Adipocyte (in vitro differentiated cells): ENCODE measurements around the gene ZC3HAV1L.
"Not testable (repeated sequence)": the region's sequence is repeated elsewhere in the genome, so short reads cannot be mapped to it uniquely, and the experiment has no call there.

Source experiments
- DNase-seq: peaks from one replicate; pipeline ENCODE4 v3.0.0-alpha.2; 2015; ENCODE audit warnings: low read depth
- H3K27me3 ChIP-seq: replicated peaks from 2 replicates; pipeline ENCODE4 v1.7.0; 2013; ENCODE audit warnings: mild to moderate bottlenecking, low read length, moderate library complexity; ENCODE audit not compliant: control insufficient read depth, insufficient read depth
- H3K36me3 ChIP-seq: 2 replicates; pipeline ENCODE4 v1.7.0; 2013; ENCODE audit warnings: low read length, mild to moderate bottlenecking, moderate library complexity; ENCODE audit not compliant: control insufficient read depth, insufficient read depth, severe bottlenecking
- H3K4me1 ChIP-seq: 2 replicates; pipeline ENCODE4 v1.7.0; 2013; ENCODE audit warnings: mild to moderate bottlenecking, low read length, moderate library complexity; ENCODE audit not compliant: control insufficient read depth, insufficient read depth
- H3K4me3 ChIP-seq: 2 replicates; pipeline ENCODE4 v1.7.0; 2013; ENCODE audit warnings: mild to moderate bottlenecking, low read length, moderate library complexity
- H3K9ac ChIP-seq: 2 replicates; pipeline ENCODE4 v1.7.0; 2013; ENCODE audit warnings: mild to moderate bottlenecking, low read length, moderate library complexity
- H3K9me3 ChIP-seq: 2 replicates; pipeline ENCODE4 v1.7.0; 2013; ENCODE audit warnings: mild to moderate bottlenecking, low read length, moderate library complexity; ENCODE audit not compliant: control insufficient read depth

The ZC3HAV1L gene

GRCh38 chr7:139072796-139073195 lies 37.0 kb upstream of the ZC3HAV1L start:
- DNase-seq: no peak
- H3K27me3 ChIP-seq: no peaks in the 10 kb centered on the region
- H3K9ac ChIP-seq: no peak overlapping the region
- H3K36me3 ChIP-seq: peaks cover 56% of the 10 kb centered on the region
- no peak overlapping the region for H3K4me3 ChIP-seq
- H3K4me1 ChIP-seq: peaks cover 3% of the 10 kb centered on the region
- H3K9me3 ChIP-seq: no peaks in the 10 kb centered on the region

GRCh38 chr7:139071680-139072079 lies 35.8 kb upstream of the ZC3HAV1L start:
- no peak overlapping the region for H3K9ac ChIP-seq
- no peak for DNase-seq
- peaks cover 54% of the 10 kb centered on the region for H3K36me3 ChIP-seq
- no peaks in the 10 kb centered on the region for H3K27me3 ChIP-seq
- no peak overlapping the region for H3K4me3 ChIP-seq
- H3K4me1 ChIP-seq: peaks cover 3% of the 10 kb centered on the region
- no peaks in the 10 kb centered on the region for H3K9me3 ChIP-seq

GRCh38 chr7:139068544-139069399 lies 32.9 kb upstream of the ZC3HAV1L start:
- Histone ChIP-seq H3K36me3 (peaks cover 66% of the 10 kb centered on the region), H3K9me3 (no peaks in the 10 kb centered on the region), H3K27me3 (no peaks in the 10 kb centered on the region), H3K4me3 (no peak overlapping the region), H3K4me1 (no peaks in the 10 kb centered on the region), H3K9ac (no peak overlapping the region)
- DNase-seq: no peak

- H3K9ac ChIP-seq: no peak overlapping the region
- no peak overlapping the region for H3K4me3 ChIP-seq
- no peaks in the 10 kb centered on the region for H3K4me1 ChIP-seq
- DNase-seq: no peak
- H3K36me3 ChIP-seq: peaks cover 60% of the 10 kb centered on the region
- H3K9me3 ChIP-seq: no peaks in the 10 kb centered on the region
- H3K27me3 ChIP-seq: no peaks in the 10 kb centered on the region
Observed at GRCh38 chr7:139066315-139066714, 30.5 kb upstream of the ZC3HAV1L start.

- no peaks in the 10 kb centered on the region for H3K9me3 ChIP-seq
- H3K4me1 ChIP-seq: no peaks in the 10 kb centered on the region
- no peaks in the 10 kb centered on the region for H3K27me3 ChIP-seq
- no peak overlapping the region for H3K4me3 ChIP-seq
- DNase-seq: no peak
- H3K36me3 ChIP-seq: peaks cover 60% of the 10 kb centered on the region
- H3K9ac ChIP-seq: no peak overlapping the region
Observed at GRCh38 chr7:139065323-139065722, 29.5 kb upstream of the ZC3HAV1L start.

- peaks cover 10% of the 10 kb centered on the region for H3K4me1 ChIP-seq
- H3K36me3 ChIP-seq: peaks cover 38% of the 10 kb centered on the region
Observed at GRCh38 chr7:139061416-139061815, 25.6 kb upstream of the ZC3HAV1L start.

GRCh38 chr7:139060695-139061237 lies 24.9 kb upstream of the ZC3HAV1L start:
- H3K4me1 ChIP-seq: peaks cover 13% of the 10 kb centered on the region
- H3K9me3 ChIP-seq: no peaks in the 10 kb centered on the region
- H3K27me3 ChIP-seq: no peaks in the 10 kb centered on the region
- H3K4me3 ChIP-seq: no peak overlapping the region
- peaks cover 31% of the 10 kb centered on the region for H3K36me3 ChIP-seq
- DNase-seq: peak; percentile 13
- no peak overlapping the region for H3K9ac ChIP-seq

More at GRCh38 chr7:139061416-139061815, 25.6 kb upstream of the ZC3HAV1L start:
- Histone ChIP-seq H3K4me3 (no peak overlapping the region), H3K9me3 (no peaks in the 10 kb centered on the region), H3K9ac (no peak overlapping the region), H3K27me3 (no peaks in the 10 kb centered on the region)
- peak; percentile 47 for DNase-seq

- H3K36me3 ChIP-seq: peaks cover 27% of the 10 kb centered on the region
- no peak overlapping the region for H3K4me3 ChIP-seq
- H3K9ac ChIP-seq: no peak overlapping the region
- no peaks in the 10 kb centered on the region for H3K9me3 ChIP-seq
- H3K27me3 ChIP-seq: no peaks in the 10 kb centered on the region
- DNase-seq: no peak
- peaks cover 20% of the 10 kb centered on the region for H3K4me1 ChIP-seq
Observed at GRCh38 chr7:139059905-139060304, 24.1 kb upstream of the ZC3HAV1L start.

- no peak overlapping the region for H3K9ac ChIP-seq
- no peak overlapping the region for H3K4me3 ChIP-seq
- H3K27me3 ChIP-seq: no peaks in the 10 kb centered on the region
- H3K4me1 ChIP-seq: peaks cover 28% of the 10 kb centered on the region
- H3K36me3 ChIP-seq: peaks cover 17% of the 10 kb centered on the region
- no peaks in the 10 kb centered on the region for H3K9me3 ChIP-seq
- DNase-seq: no peak
Observed at GRCh38 chr7:139058943-139059342, 23.1 kb upstream of the ZC3HAV1L start.

- H3K36me3 ChIP-seq: peaks cover 17% of the 10 kb centered on the region
Observed at GRCh38 chr7:139055674-139056073, 19.8 kb upstream of the ZC3HAV1L start.

GRCh38 chr7:139054656-139055055 lies 18.8 kb upstream of the ZC3HAV1L start:
- H3K36me3 ChIP-seq: peaks cover 23% of the 10 kb centered on the region
- not testable (repeated sequence) for H3K9ac ChIP-seq, DNase-seq, H3K4me3 ChIP-seq, H3K9me3 ChIP-seq, H3K27me3 ChIP-seq
- peaks cover 31% of the 10 kb centered on the region for H3K4me1 ChIP-seq

More at GRCh38 chr7:139055674-139056073, 19.8 kb upstream of the ZC3HAV1L start:
- no peaks in the 10 kb centered on the region for H3K9me3 ChIP-seq
- H3K4me1 ChIP-seq: peaks cover 31% of the 10 kb centered on the region
- H3K4me3 ChIP-seq: no peak overlapping the region
- no peaks in the 10 kb centered on the region for H3K27me3 ChIP-seq
- H3K9ac ChIP-seq: no peak overlapping the region
- DNase-seq: no peak
